ENCODE measurements around the gene FNDC3B. TPM values are rescaled to one million over a fixed set of nuclear protein-coding genes. Genes with fewer than 3 reads are reported as not detected.

FNDC3B gene
- total and polyA plus RNA-seq, 5 experiments from 2014 or later: 6.5 to 20.6 (median 8.8) TPM

GRCh38 chr3:172080503-172080902, 41.1 kb downstream of the FNDC3B start:
- POLR2A ChIA-PET: no interaction called here
- Mint-ChIP-seq H3K4me3 (no peak overlapping the region), H3K36me3 (peaks cover 0 to 11% (median 8%) of the 10 kb centered on the region in 3 donors)

GRCh38 chr3:172082269-172082668, 42.9 kb downstream of the FNDC3B start:
- DNase-seq: no peak
- no peaks in the 10 kb centered on the region for H3K27me3 Mint-ChIP-seq
- no peak overlapping the region for H3K4me3 Mint-ChIP-seq
- H3K36me3 Mint-ChIP-seq: peaks cover 0 to 9% (median 8%) of the 10 kb centered on the region in 3 donors
- no peaks in the 10 kb centered on the region for H3K9me3 Mint-ChIP-seq
- POLR2A ChIA-PET: no interaction called here
- ATAC-seq: no peak
- peaks cover 11 to 27% (median 15%) of the 10 kb centered on the region in 4 donors for H3K4me1 Mint-ChIP-seq
- peak overlapping the region in 1 of 10 donors; percentile 38 for H3K27ac Mint-ChIP-seq

More at GRCh38 chr3:172080503-172080902, 41.1 kb downstream of the FNDC3B start:
- no peak for ATAC-seq
- DNase-seq: no peak
- no peaks in the 10 kb centered on the region for H3K9me3 Mint-ChIP-seq
- peaks cover 6 to 19% (median 9%) of the 10 kb centered on the region in 4 donors for H3K4me1 Mint-ChIP-seq
- H3K27ac Mint-ChIP-seq: no peak overlapping the region
- H3K27me3 Mint-ChIP-seq: no peaks in the 10 kb centered on the region

GRCh38 chr3:172082820-172083513, 43.6 kb downstream of the FNDC3B start:
- Mint-ChIP-seq H3K27me3 (no peaks in the 10 kb centered on the region), H3K36me3 (peaks cover 0 to 8% (median 8%) of the 10 kb centered on the region in 3 donors), H3K4me1 (peaks cover 18 to 32% (median 21%) of the 10 kb centered on the region in 4 donors), H3K9me3 (no peaks in the 10 kb centered on the region), H3K4me3 (no peak overlapping the region), H3K27ac (peak overlapping the region in 1 of 10 donors; percentile 41)
- POLR2A ChIA-PET: no interaction called here
- DNase-seq (no peak), ATAC-seq (no peak)

GRCh38 chr3:172083995-172084409, 44.6 kb downstream of the FNDC3B start:
- H3K4me1 Mint-ChIP-seq: peaks cover 18 to 29% (median 21%) of the 10 kb centered on the region in 4 donors

GRCh38 chr3:172084871-172085556, 45.6 kb downstream of the FNDC3B start:
- no peak for ATAC-seq
- no peak overlapping the region for H3K27ac Mint-ChIP-seq
- peaks cover 0 to 8% (median 2%) of the 10 kb centered on the region in 3 donors for H3K36me3 Mint-ChIP-seq
- no peaks in the 10 kb centered on the region for H3K9me3 Mint-ChIP-seq
- POLR2A ChIA-PET: no interaction called here
- H3K27me3 Mint-ChIP-seq: no peaks in the 10 kb centered on the region
- DNase-seq: no peak
- H3K4me1 Mint-ChIP-seq: peaks cover 14 to 30% (median 20%) of the 10 kb centered on the region in 4 donors
- no peak overlapping the region for H3K4me3 Mint-ChIP-seq

More at GRCh38 chr3:172083995-172084409, 44.6 kb downstream of the FNDC3B start:
- no peaks in the 10 kb centered on the region for H3K9me3 Mint-ChIP-seq
- H3K4me3 Mint-ChIP-seq: no peak overlapping the region
- ATAC-seq (no peak), DNase-seq (no peak)
- POLR2A ChIA-PET: no interaction called here
- no peak overlapping the region for H3K27ac Mint-ChIP-seq
- H3K36me3 Mint-ChIP-seq: peaks cover 0 to 8% (median 7%) of the 10 kb centered on the region in 3 donors
- no peaks in the 10 kb centered on the region for H3K27me3 Mint-ChIP-seq

GRCh38 chr3:172085557-172085895, 46.1 kb downstream of the FNDC3B start:
- peaks cover 0 to 8% (median 2%) of the 10 kb centered on the region in 3 donors for H3K36me3 Mint-ChIP-seq
- peaks cover 14 to 32% (median 21%) of the 10 kb centered on the region in 4 donors for H3K4me1 Mint-ChIP-seq
- POLR2A ChIA-PET: no interaction called here
- H3K9me3 Mint-ChIP-seq: no peaks in the 10 kb centered on the region
- no peak overlapping the region for H3K4me3 Mint-ChIP-seq
- H3K27ac Mint-ChIP-seq: no peak overlapping the region
- ATAC-seq: no peak
- DNase-seq: no peak
- no peaks in the 10 kb centered on the region for H3K27me3 Mint-ChIP-seq

GRCh38 chr3:172086071-172086470, 46.7 kb downstream of the FNDC3B start:
- no peak for ATAC-seq
- no peak overlapping the region for H3K4me3 Mint-ChIP-seq
- no peaks in the 10 kb centered on the region for H3K27me3 Mint-ChIP-seq
- POLR2A ChIA-PET: interaction anchor here (2.4 kb wide), 1 partner anchor 16 kb away, joined by 7 read pairs; no protein-coding TSS in a partner anchor
- peaks cover 0 to 8% (median 2%) of the 10 kb centered on the region in 3 donors for H3K36me3 Mint-ChIP-seq
- peaks cover 14 to 32% (median 22%) of the 10 kb centered on the region in 4 donors for H3K4me1 Mint-ChIP-seq
- DNase-seq: no peak
- no peaks in the 10 kb centered on the region for H3K9me3 Mint-ChIP-seq
- no peak overlapping the region for H3K27ac Mint-ChIP-seq

GRCh38 chr3:172087198-172087597, 47.8 kb downstream of the FNDC3B start:
- Mint-ChIP-seq H3K27me3 (no peaks in the 10 kb centered on the region), H3K4me3 (no peak overlapping the region), H3K9me3 (no peaks in the 10 kb centered on the region), H3K4me1 (peaks cover 14 to 38% (median 29%) of the 10 kb centered on the region in 4 donors), H3K27ac (no peak overlapping the region), H3K36me3 (peaks cover 0 to 6% (median 2%) of the 10 kb centered on the region in 3 donors)
- DNase-seq (no peak), ATAC-seq (no peak)
- POLR2A ChIA-PET: interaction anchor here (2.4 kb wide), 1 partner anchor 15 kb away, joined by 7 read pairs; no protein-coding TSS in a partner anchor

- Mint-ChIP-seq H3K4me3 (peak overlapping the region in 5 of 10 donors; percentile 3 to 35 (median 29)), H3K27me3 (no peaks in the 10 kb centered on the region), H3K9me3 (no peaks in the 10 kb centered on the region), H3K36me3 (peaks cover 0 to 3% (median 0%) of the 10 kb centered on the region in 3 donors), H3K4me1 (peaks cover 14 to 37% (median 28%) of the 10 kb centered on the region in 4 donors), H3K27ac (peak overlapping the region in 3 of 10 donors; percentile 45 to 56 (median 53))
- DNase-seq (no peak), ATAC-seq (no peak)
- POLR2A ChIA-PET: interaction anchor here (2.4 kb wide), 1 partner anchor 14 kb away, joined by 7 read pairs; no protein-coding TSS in a partner anchor
Measured at GRCh38 chr3:172087602-172088580, 48.5 kb downstream of the FNDC3B start.

GRCh38 chr3:172089250-172089649, 49.9 kb downstream of the FNDC3B start:
- H3K4me1 Mint-ChIP-seq: peaks cover 14 to 38% (median 27%) of the 10 kb centered on the region in 4 donors
- H3K9me3 Mint-ChIP-seq: no peaks in the 10 kb centered on the region
- no peaks in the 10 kb centered on the region for H3K27me3 Mint-ChIP-seq
- no peaks in the 10 kb centered on the region for H3K36me3 Mint-ChIP-seq
- H3K4me3 Mint-ChIP-seq: no peak overlapping the region
- no peak overlapping the region for H3K27ac Mint-ChIP-seq
- ATAC-seq (no peak), DNase-seq (no peak)
- POLR2A ChIA-PET: interaction anchor here (2.2 kb wide), 1 partner anchor 18 kb away, joined by 6 read pairs; no protein-coding TSS in a partner anchor

- Mint-ChIP-seq H3K4me1 (peaks cover 21 to 42% (median 29%) of the 10 kb centered on the region in 4 donors), H3K4me3 (no peak overlapping the region), H3K27me3 (no peaks in the 10 kb centered on the region), H3K9me3 (no peaks in the 10 kb centered on the region), H3K27ac (no peak overlapping the region), H3K36me3 (no peaks in the 10 kb centered on the region)
- DNase-seq: no peak
- ATAC-seq: no peak
- POLR2A ChIA-PET: interaction anchor here (1.4 to 2.2 kb wide), 2 partner anchors 12 to 17 kb away, joined by 4 to 6 read pairs; no protein-coding TSS in a partner anchor
Measured at GRCh38 chr3:172090035-172090434, 50.7 kb downstream of the FNDC3B start.

GRCh38 chr3:172092658-172093057, 53.3 kb downstream of the FNDC3B start:
- DNase-seq (no peak), ATAC-seq (no peak)
- no peaks in the 10 kb centered on the region for H3K9me3 Mint-ChIP-seq
- peaks cover 22 to 53% (median 34%) of the 10 kb centered on the region in 4 donors for H3K4me1 Mint-ChIP-seq
- no peaks in the 10 kb centered on the region for H3K36me3 Mint-ChIP-seq
- POLR2A ChIA-PET: interaction anchor here (0.6 to 1.8 kb wide), 4 partner anchors 8 to 847 kb away, joined by 3 to 4 read pairs (median 3); no protein-coding TSS in a partner anchor
- H3K4me3 Mint-ChIP-seq: no peak overlapping the region
- no peaks in the 10 kb centered on the region for H3K27me3 Mint-ChIP-seq
- no peak overlapping the region for H3K27ac Mint-ChIP-seq

Measured in naive thymus-derived CD8-positive, alpha-beta T cell (primary cell).